HEK293 (cell line): ENCODE results near the gene NTN5.

Experiments
- BCL6B ChIP-seq: fragments of 450-650 bp; formaldehyde crosslinking; IDR thresholded peaks from 2 replicates; pipeline ENCODE4 v1.5.1; 2017; ENCODE audit warnings: missing biosample characterization, missing genetic modification characterization
- EGR2 ChIP-seq: fragments of 450-650 bp; formaldehyde crosslinking; IDR thresholded peaks from 2 replicates; pipeline ENCODE4 v1.5.1; 2016; ENCODE audit warnings: low read depth, missing biosample characterization, missing genetic modification characterization
- GLI4 ChIP-seq: fragments of 450-650 bp; formaldehyde crosslinking; IDR thresholded peaks from 2 replicates; pipeline ENCODE4 v1.5.1; 2016; ENCODE audit warnings: missing biosample characterization, missing genetic modification characterization
- GLIS2 ChIP-seq: fragments of 450-650 bp; formaldehyde crosslinking; IDR thresholded peaks from 2 replicates; pipeline ENCODE4 v1.5.1; 2016; ENCODE audit warnings: missing biosample characterization, missing genetic modification characterization
- KLF10 ChIP-seq: fragments of 450-650 bp; IDR thresholded peaks from 2 replicates; pipeline ENCODE4 v1.5.1; 2018; ENCODE audit warnings: missing biosample characterization, mild to moderate bottlenecking, missing genetic modification characterization
- MEIS1 ChIP-seq: sonication (generic); formaldehyde crosslinking; IDR thresholded peaks from 2 replicates; pipeline ENCODE4 v1.8.1; 2022; ENCODE audit warnings: missing genetic modification reagents, mild to moderate bottlenecking, borderline replicate concordance
- OSR2 ChIP-seq: fragments of 450-650 bp; formaldehyde crosslinking; IDR thresholded peaks from 2 replicates; pipeline ENCODE4 v1.5.1; 2016; ENCODE audit warnings: missing biosample characterization, missing genetic modification characterization
- PRDM1 ChIP-seq: fragments of 450-650 bp; formaldehyde crosslinking; IDR thresholded peaks from 2 replicates; pipeline ENCODE4; 2016; ENCODE audit warnings: missing biosample characterization, missing genetic modification characterization
- SCRT1 ChIP-seq: fragments of 450-650 bp; formaldehyde crosslinking; IDR thresholded peaks from 2 replicates; pipeline ENCODE4 v1.5.1; 2016; ENCODE audit warnings: missing biosample characterization, missing genetic modification characterization, borderline replicate concordance
- SETDB1 ChIP-seq: IDR thresholded peaks from one replicate; pipeline ENCODE4 v1.6.1; 2017; ENCODE audit warnings: mild to moderate bottlenecking, low read length, moderate library complexity, mixed read lengths; ENCODE audit not compliant: insufficient read length
- SP3 ChIP-seq: fragments of 450-650 bp; formaldehyde crosslinking; IDR thresholded peaks from 2 replicates; pipeline ENCODE4 v1.5.1; 2016; ENCODE audit warnings: missing biosample characterization, missing genetic modification characterization
- WT1 ChIP-seq: fragments of 450-650 bp; formaldehyde crosslinking; IDR thresholded peaks from 2 replicates; pipeline ENCODE4 v1.5.1; 2016; ENCODE audit warnings: missing biosample characterization, missing genetic modification characterization
- YY1 ChIP-seq: fragments of 450-650 bp; formaldehyde crosslinking; IDR thresholded peaks from 2 replicates; pipeline ENCODE4 v1.5.1; 2018; ENCODE audit warnings: missing biosample characterization, missing genetic modification characterization
- ZBTB11 ChIP-seq: fragments of 450-650 bp; formaldehyde crosslinking; conservative IDR thresholded peaks from 2 replicates; pipeline ENCODE4 v1.5.1; 2016; ENCODE audit warnings: low read depth, missing biosample characterization, missing genetic modification characterization
- ZEB2 ChIP-seq: fragments of 450-650 bp; formaldehyde crosslinking; IDR thresholded peaks from 2 replicates; pipeline ENCODE4 v1.5.1; 2016; ENCODE audit warnings: missing biosample characterization, missing genetic modification characterization
- ZFHX2 ChIP-seq: fragments of 450-650 bp; formaldehyde crosslinking; conservative IDR thresholded peaks from 2 replicates; pipeline ENCODE4 v1.5.1; 2016; ENCODE audit warnings: missing biosample characterization, missing genetic modification characterization
- ZNF114 ChIP-seq: fragments of 450-650 bp; formaldehyde crosslinking; IDR thresholded peaks from 2 replicates; pipeline ENCODE4 v1.5.0; 2017; ENCODE audit warnings: missing biosample characterization, missing genetic modification characterization
- ZNF132 ChIP-seq: fragments of 450-650 bp; formaldehyde crosslinking; IDR thresholded peaks from 2 replicates; pipeline ENCODE4 v1.5.1; 2017; ENCODE audit warnings: missing biosample characterization, missing genetic modification characterization, borderline replicate concordance
- ZNF133 ChIP-seq: fragments of 450-650 bp; formaldehyde crosslinking; IDR thresholded peaks from 2 replicates; pipeline ENCODE4 v1.5.1; 2016; ENCODE audit warnings: missing biosample characterization, missing genetic modification characterization
- ZNF146 ChIP-seq: fragments of 450-650 bp; formaldehyde crosslinking; IDR thresholded peaks from 2 replicates; pipeline ENCODE4 v1.5.1; 2016; ENCODE audit warnings: missing biosample characterization, missing genetic modification characterization
- ZNF16 ChIP-seq: fragments of 450-650 bp; formaldehyde crosslinking; IDR thresholded peaks from 2 replicates; pipeline ENCODE4 v1.5.1; 2016; ENCODE audit warnings: low read depth, missing biosample characterization, missing genetic modification characterization
- ZNF211 ChIP-seq: fragments of 450-650 bp; formaldehyde crosslinking; IDR thresholded peaks from 2 replicates; pipeline ENCODE4 v1.5.1; 2016; ENCODE audit warnings: low read depth, missing biosample characterization, missing genetic modification characterization
- ZNF23 ChIP-seq: fragments of 450-650 bp; formaldehyde crosslinking; IDR thresholded peaks from 2 replicates; pipeline ENCODE4 v1.5.1; 2016; ENCODE audit warnings: missing biosample characterization, missing genetic modification characterization, borderline replicate concordance
- ZNF24 ChIP-seq: fragments of 450-650 bp; formaldehyde crosslinking; IDR thresholded peaks from 2 replicates; pipeline ENCODE4 v1.5.1; 2016; ENCODE audit warnings: missing biosample characterization, missing genetic modification characterization
- ZNF362 ChIP-seq: fragments of 450-650 bp; formaldehyde crosslinking; IDR thresholded peaks from 2 replicates; pipeline ENCODE4 v1.5.1; 2016; ENCODE audit warnings: missing biosample characterization, missing genetic modification characterization
- ZNF394 ChIP-seq: fragments of 450-650 bp; formaldehyde crosslinking; IDR thresholded peaks from 2 replicates; pipeline ENCODE4 v1.5.1; 2016; ENCODE audit warnings: missing biosample characterization, missing genetic modification characterization, mild to moderate bottlenecking, moderate library complexity, borderline replicate concordance
- ZNF514 ChIP-seq: fragments of 450-650 bp; formaldehyde crosslinking; IDR thresholded peaks from 2 replicates; pipeline ENCODE4 v1.5.1; 2016; ENCODE audit warnings: missing biosample characterization, missing genetic modification characterization
- ZNF521 ChIP-seq: fragments of 450-650 bp; formaldehyde crosslinking; IDR thresholded peaks from 2 replicates; pipeline ENCODE4 v1.5.1; 2017; ENCODE audit warnings: missing biosample characterization, mild to moderate bottlenecking, missing genetic modification characterization
- ZNF561 ChIP-seq: fragments of 450-650 bp; IDR thresholded peaks from 2 replicates; pipeline ENCODE4 v1.5.1; 2018; ENCODE audit warnings: missing biosample characterization, missing genetic modification characterization, borderline replicate concordance
- ZNF596 ChIP-seq: fragments of 450-650 bp; IDR thresholded peaks from 2 replicates; pipeline ENCODE4 v1.5.0; 2018; ENCODE audit warnings: missing biosample characterization, mild to moderate bottlenecking, missing genetic modification characterization, moderate library complexity
- ZNF621 ChIP-seq: fragments of 450-650 bp; formaldehyde crosslinking; IDR thresholded peaks from 2 replicates; pipeline ENCODE4 v1.5.1; 2017; ENCODE audit warnings: missing biosample characterization, missing genetic modification characterization
- ZNF624 ChIP-seq: fragments of 450-650 bp; formaldehyde crosslinking; IDR thresholded peaks from 2 replicates; pipeline ENCODE4 v1.5.1; 2017; ENCODE audit warnings: missing biosample characterization, missing genetic modification characterization
- ZNF660 ChIP-seq: fragments of 450-650 bp; IDR thresholded peaks from 2 replicates; pipeline ENCODE4 v1.5.1; 2018; ENCODE audit warnings: missing biosample characterization, mild to moderate bottlenecking, missing genetic modification characterization
- ZNF76 ChIP-seq: fragments of 450-650 bp; formaldehyde crosslinking; IDR thresholded peaks from 2 replicates; pipeline ENCODE4; 2016; ENCODE audit warnings: low read depth, missing biosample characterization, missing genetic modification characterization, borderline replicate concordance
- ZNF837 ChIP-seq: fragments of 450-650 bp; formaldehyde crosslinking; IDR thresholded peaks from 2 replicates; pipeline ENCODE4 v1.5.1; 2016; ENCODE audit warnings: missing biosample characterization, missing genetic modification characterization

Gene NTN5

GRCh38 chr19:48635966-48636858 is 36.6 kb downstream of the NTN5 start (continued):
- no peak for TF ChIP-seq ZNF24 (tag by site-specific recombination)
- TF ChIP-seq SETDB1 = no peak
- peak; percentile 42; the same call in 1 of the 2 replicates for TF ChIP-seq EGR2
- TF ChIP-seq ZEB2 = no peak
- TF ChIP-seq ZNF660 (tag by site-specific recombination) = no peak
- TF ChIP-seq ZNF211 (tag by site-specific recombination) = no peak
- no peak for TF ChIP-seq ZNF16 (tag by site-specific recombination)
- TF ChIP-seq ZNF76 (tag by site-specific recombination) = no peak; the same call in none of the 2 replicates
- peak; percentile 45 for TF ChIP-seq ZBTB11 (tag by site-specific recombination)
- TF ChIP-seq ZNF561 (tag by site-specific recombination) = no peak
- no peak for TF ChIP-seq ZNF146
- TF ChIP-seq ZNF394 (tag by site-specific recombination) = no peak
- no peak for TF ChIP-seq ZNF132
- TF ChIP-seq ZNF362 (tag by site-specific recombination) = no peak
- TF ChIP-seq ZNF624 (tag by site-specific recombination) = no peak
- TF ChIP-seq GLI4 (tag by site-specific recombination) = no peak
- peak; percentile 66 for TF ChIP-seq GLIS2 (tag by site-specific recombination)
- no peak for TF ChIP-seq PRDM1 (tag by site-specific recombination)
- no peak for TF ChIP-seq OSR2 (tag by site-specific recombination)
- peak; percentile 20 for TF ChIP-seq SP3 (tag by site-specific recombination)
- no peak for TF ChIP-seq ZNF837 (tag by site-specific recombination)
- TF ChIP-seq ZFHX2 = peak; percentile 46
- 0 out of 2 replicates have a peak, but pooled peaks have one; percentile 15 for TF ChIP-seq KLF10
- TF ChIP-seq ZNF23 (tag by site-specific recombination) = no peak
- TF ChIP-seq YY1 (tag by site-specific recombination) = no peak
- TF ChIP-seq ZNF133 = no peak
- no peak for TF ChIP-seq SCRT1
- TF ChIP-seq WT1 (tag by site-specific recombination) = no peak
- TF ChIP-seq BCL6B (tag by site-specific recombination) = no peak
- TF ChIP-seq ZNF114 (tag by site-specific recombination) = no peak
- TF ChIP-seq MEIS1 = no peak
- no peak for TF ChIP-seq ZNF621 (tag by site-specific recombination)
- no peak for TF ChIP-seq ZNF521
- TF ChIP-seq ZNF514 = no peak
- TF ChIP-seq ZNF596 = no peak
